ENCODE data around the gene CNBD2.
A peak's percentile ranks its signal among the peaks of the same experiment; 100 is the strongest.
"Not testable (repeated sequence)": the region's sequence is repeated elsewhere in the genome, so short reads cannot be mapped to it uniquely, and the experiment has no call there.

The CNBD2 gene

GRCh38 chr20:36064658-36065426 lies 96.5 kb downstream of the CNBD2 start:
- FAIRE-seq = no peak
- peak; percentile 90 for DNase-seq (ENCODE audit: insufficient read length, low spot score)
- TF ChIP-seq, protein P1, sequence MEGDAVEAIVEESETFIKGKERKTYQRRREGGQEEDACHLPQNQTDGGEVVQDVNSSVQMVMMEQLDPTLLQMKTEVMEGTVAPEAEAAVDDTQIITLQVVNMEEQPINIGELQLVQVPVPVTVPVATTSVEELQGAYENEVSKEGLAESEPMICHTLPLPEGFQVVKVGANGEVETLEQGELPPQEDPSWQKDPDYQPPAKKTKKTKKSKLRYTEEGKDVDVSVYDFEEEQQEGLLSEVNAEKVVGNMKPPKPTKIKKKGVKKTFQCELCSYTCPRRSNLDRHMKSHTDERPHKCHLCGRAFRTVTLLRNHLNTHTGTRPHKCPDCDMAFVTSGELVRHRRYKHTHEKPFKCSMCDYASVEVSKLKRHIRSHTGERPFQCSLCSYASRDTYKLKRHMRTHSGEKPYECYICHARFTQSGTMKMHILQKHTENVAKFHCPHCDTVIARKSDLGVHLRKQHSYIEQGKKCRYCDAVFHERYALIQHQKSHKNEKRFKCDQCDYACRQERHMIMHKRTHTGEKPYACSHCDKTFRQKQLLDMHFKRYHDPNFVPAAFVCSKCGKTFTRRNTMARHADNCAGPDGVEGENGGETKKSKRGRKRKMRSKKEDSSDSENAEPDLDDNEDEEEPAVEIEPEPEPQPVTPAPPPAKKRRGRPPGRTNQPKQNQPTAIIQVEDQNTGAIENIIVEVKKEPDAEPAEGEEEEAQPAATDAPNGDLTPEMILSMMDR (IDR thresholded peaks at IDR 0.05; ENCODE audit: insufficient read depth, missing control alignments) = no peak

- FAIRE-seq (no peak), DNase-seq (ENCODE audit: insufficient read length, low spot score) (no peak)
- TF ChIP-seq, protein P1 (IDR thresholded peaks at IDR 0.05; ENCODE audit: insufficient read depth, missing control alignments) = no peak
These were observed 97.1 kb downstream of the CNBD2 start for GRCh38 chr20:36065427-36065998.

DNA sequence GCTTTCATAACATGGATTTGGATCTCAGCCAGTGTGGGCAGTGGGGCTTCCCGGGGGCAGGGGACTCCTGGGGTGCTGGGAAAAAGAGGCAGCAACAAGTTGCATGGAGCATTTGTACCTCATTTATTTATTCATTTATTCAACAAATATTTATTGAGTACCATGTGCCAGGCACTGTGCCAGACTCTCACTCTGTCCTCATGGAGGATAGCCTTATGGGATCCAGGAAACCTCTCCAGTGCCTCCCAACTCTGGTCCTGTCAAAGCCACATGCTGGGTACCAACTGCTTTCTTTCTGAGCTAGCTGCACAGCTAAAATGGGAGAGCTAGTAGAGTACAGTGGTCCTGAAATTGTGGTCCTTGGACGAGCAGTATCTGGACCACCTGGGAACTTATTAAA lies 98.4 kb downstream of the CNBD2 start:
- DNase-seq (ENCODE audit: insufficient read length, low spot score) (no peak), FAIRE-seq (no peak)
- TF ChIP-seq, protein P1 (IDR thresholded peaks at IDR 0.05; ENCODE audit: insufficient read depth, missing control alignments) = no peak

DNA sequence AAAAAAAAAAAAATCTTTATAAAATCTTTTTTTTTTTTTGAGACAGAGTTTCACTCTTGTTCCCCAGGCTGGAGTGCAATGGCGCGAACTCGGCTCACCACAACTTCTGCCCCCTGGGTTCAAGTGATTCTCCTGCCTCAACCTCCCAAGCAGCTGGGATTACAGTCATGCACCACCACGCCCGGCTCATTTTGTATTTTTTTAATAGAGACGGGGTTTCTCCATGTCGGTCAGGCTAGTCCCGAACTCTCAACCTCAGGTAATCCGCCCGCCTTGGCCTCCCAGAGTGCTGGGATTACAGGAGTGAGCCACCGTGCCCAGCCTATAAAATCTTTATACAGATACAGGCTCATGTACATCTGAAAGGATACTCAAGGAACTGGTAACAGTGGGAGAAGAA lies 100.1 kb downstream of the CNBD2 start:
- not testable (repeated sequence) for DNase-seq (ENCODE audit: insufficient read length, low spot score); FAIRE-seq

DNA sequence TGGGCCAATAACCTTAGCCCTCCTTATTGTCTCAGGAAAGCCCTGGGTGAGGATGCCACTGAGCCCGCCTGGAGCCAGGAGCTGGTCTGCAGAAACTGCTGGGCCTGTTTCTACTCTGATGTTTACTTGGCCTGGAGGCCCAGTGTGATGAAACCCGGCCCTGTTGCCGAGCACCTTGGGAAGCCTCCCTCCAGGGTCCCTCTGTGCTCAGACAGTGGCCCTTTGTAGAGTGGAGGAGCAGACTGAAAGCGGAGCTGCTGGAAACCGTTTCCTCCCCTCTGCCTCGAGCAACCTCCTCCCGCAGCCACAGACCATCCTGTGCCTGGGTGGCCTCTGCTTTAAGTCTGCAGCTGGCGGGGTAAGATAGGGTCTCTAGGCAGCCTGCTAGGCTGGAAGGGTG lies 102.1 kb downstream of the CNBD2 start:
- DNase-seq (ENCODE audit: insufficient read length, low spot score) (no peak), FAIRE-seq (no peak)
- TF ChIP-seq, protein P1 (IDR thresholded peaks at IDR 0.05; ENCODE audit: insufficient read depth, missing control alignments) = no peak

DNA sequence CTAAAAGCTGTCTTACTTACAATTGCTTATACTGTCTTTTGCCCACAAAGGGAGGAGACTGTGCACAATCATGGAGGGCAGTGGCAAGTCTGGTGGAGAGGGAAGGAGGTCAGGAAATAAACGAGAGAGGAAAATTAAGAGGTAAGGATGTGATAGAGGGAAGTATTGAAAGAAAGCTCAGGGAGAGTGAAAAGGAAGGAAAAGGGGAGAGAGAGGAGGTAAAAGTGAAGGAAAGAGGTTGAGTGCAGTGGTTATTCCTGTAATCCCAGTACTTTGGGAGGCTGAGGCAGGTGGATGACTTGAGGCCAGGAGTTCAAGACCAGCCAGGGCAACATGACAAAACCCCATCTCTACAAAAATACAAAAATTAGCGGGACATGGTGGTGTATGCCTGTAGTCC lies 103.5 kb downstream of the CNBD2 start:
- DNase-seq (ENCODE audit: insufficient read length, low spot score) (no peak), FAIRE-seq (no peak)
- TF ChIP-seq, protein P1 (IDR thresholded peaks at IDR 0.05; ENCODE audit: insufficient read depth, missing control alignments) = no peak

DNA sequence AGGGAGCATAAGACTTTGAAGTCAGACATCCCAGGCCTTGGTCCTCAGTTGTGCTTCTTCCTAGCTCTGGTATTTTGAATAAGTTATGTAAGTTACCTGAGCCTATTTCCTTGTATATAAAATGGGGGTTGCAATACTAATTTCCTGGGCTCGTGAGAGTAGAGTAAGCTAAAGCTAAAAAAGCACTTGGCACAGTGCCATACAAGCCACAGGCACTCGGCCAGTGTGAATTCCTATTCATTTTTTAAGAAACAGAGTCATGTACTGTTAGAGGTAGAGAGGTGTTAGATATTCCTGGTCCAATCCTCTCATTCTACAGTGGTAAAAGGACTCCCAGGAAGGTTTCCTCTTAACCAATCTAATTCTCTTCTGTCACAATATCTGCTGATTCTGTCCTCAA lies 106.6 kb downstream of the CNBD2 start:
- FAIRE-seq (no peak), DNase-seq (ENCODE audit: insufficient read length, low spot score) (no peak)
- TF ChIP-seq, protein P1 (IDR thresholded peaks at IDR 0.05; ENCODE audit: insufficient read depth, missing control alignments) = no peak

DNA sequence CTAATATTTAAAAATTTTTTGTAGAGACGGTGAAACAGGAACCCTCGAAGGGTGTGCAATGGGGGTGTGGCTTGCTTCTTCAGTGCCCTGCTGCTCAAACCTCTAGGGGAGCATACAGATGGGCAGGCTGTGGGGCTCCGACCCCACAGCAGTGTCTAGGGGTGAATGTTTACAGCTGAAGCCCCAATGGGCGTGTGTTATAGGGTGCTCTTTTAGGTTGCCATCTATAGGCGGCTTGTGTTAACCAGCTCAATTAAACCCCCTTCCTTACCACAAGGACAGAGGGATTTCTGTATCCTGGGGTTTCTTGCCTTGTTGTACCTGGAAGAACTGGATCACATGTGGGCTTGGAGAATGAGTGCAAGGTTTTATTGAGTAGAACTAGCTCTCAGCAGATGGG lies 109.4 kb downstream of the CNBD2 start:
- not testable (repeated sequence) for DNase-seq (ENCODE audit: insufficient read length, low spot score); FAIRE-seq

Measured in D721Med (cell line).